ENCODE measurements around the gene OCRL.

OCRL gene

DNA sequence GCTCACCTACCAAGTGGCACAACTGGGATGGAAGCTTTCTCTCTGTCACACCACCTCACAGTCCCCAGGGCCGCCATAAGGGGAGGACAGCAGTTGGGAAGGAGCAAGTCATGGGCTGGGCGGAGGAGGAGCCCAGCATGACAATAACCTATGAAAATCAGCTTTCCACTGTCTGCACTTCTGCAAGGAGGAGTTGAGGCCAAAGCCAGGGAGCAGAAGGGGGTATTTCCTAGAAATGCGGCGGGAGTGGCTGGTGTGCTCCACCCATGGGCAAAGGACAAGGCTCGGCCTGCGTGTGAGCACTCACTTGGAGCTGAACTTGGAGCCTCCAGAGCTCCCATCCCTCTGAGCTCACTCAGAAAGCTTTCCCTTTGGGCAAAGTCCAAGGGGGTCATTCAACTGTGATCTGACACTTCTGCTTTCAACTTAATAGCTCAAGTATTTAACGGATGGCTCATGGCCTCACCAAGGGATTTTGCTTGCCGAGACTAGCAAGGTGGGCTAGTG, 96.2 kb downstream of the OCRL start:
- DNase-seq (ENCODE audit: low read depth), result no peak

DNA sequence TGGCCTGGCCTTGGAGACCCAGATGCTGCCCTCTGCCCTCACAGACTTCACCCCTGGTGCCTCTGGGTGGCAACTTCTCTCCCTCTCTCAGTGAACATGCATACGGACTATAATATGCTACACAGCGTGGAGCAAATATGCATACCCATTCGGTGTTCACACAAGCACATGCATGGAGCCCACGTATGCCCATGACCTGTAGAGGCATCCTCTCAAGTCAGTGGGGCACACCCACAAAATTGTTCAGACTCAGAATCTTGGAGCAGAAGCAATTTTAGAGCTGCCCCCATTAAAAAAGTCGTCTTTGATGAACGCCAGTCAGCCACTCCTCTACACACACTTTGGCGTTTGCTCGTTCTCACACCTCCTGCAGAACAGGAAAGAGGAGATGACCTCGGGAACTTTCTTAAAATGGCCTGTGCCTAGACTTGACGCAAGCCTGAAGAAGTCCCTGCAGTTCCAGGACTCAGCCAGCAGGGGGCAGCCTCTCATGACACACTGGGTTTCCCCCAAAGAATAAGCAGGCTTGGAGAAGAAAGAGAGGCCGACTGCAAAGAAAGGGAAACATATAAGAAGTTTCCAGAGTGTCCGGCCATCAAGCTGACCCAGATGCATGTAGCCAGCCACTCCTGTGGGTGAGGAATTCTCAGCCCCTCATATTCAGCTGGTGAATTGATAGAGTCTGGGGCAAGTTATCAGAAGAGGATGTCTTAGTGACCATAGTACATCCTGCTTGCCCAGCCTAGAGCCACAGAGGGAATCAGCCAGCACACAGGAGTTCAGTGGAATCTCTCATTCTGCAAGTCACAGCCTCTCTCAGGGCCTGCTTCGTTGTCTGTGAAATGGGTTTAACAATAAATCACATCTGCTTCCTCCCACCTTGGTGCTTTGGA, 97.4 kb downstream of the OCRL start:
- peak; percentile 65 for DNase-seq (ENCODE audit: low read depth)

DNA sequence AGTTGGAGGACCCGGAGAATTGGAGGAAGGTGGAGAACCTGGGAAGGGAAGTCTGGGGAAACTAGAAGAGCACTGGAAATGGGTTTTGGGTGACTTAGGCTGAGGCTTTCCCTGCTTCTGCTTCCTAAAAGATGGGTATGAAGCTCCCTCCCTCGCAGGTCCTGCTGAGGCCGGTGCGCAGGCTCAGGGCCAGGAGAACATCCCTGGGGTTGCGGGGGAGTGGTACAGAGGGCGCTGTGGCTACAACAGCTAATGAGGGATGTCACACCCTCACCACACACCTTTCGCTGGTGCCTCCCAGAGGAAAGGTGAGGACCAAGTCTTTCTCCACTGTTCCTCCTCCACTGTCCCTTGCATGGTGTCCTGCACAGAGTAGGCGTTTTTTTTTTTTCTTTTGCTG, 98.9 kb downstream of the OCRL start:
- DNase-seq (ENCODE audit: low read depth), result no peak

- DNase-seq (ENCODE audit: low read depth), result no peak
Observed at GRCh38 chrX:129640737-129641136, 100.7 kb downstream of the OCRL start.

DNA sequence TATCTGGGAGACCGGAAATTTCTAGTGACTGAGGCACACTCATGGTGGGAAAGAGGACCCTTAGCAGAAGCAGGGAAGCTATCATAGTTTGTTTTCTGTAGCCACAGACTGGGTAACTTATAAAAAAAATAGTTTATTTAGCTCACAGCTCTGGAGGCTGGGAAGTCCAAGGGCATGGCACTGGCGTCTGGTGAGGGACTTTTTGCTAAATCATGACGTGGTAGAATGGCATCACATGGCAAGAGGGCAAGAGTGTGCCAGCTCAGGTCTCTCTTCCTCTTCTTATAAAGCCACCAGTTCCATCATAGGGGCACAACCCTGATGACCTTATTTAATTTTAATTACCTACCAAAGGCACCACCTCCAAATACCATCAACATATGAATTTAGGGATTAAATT, 101.4 kb downstream of the OCRL start:
- DNase-seq (ENCODE audit: low read depth), result no peak

GRCh38 chrX:129641941-129642340, 101.9 kb downstream of the OCRL start:
- DNase-seq (ENCODE audit: low read depth), result no peak

Data from T follicular helper cell (primary cell).